Femur (tissue), 1 donor: ENCODE data around the gene CDT1.
"Not testable (repeated sequence)": the region's sequence is repeated elsewhere in the genome, so short reads cannot be mapped to it uniquely, and the experiment has no call there.

ENCODE experiments used
- DNase-seq: peaks from one replicate; pipeline ENCODE4 v3.0.0-alpha.2; 2017

CDT1 gene

DNA sequence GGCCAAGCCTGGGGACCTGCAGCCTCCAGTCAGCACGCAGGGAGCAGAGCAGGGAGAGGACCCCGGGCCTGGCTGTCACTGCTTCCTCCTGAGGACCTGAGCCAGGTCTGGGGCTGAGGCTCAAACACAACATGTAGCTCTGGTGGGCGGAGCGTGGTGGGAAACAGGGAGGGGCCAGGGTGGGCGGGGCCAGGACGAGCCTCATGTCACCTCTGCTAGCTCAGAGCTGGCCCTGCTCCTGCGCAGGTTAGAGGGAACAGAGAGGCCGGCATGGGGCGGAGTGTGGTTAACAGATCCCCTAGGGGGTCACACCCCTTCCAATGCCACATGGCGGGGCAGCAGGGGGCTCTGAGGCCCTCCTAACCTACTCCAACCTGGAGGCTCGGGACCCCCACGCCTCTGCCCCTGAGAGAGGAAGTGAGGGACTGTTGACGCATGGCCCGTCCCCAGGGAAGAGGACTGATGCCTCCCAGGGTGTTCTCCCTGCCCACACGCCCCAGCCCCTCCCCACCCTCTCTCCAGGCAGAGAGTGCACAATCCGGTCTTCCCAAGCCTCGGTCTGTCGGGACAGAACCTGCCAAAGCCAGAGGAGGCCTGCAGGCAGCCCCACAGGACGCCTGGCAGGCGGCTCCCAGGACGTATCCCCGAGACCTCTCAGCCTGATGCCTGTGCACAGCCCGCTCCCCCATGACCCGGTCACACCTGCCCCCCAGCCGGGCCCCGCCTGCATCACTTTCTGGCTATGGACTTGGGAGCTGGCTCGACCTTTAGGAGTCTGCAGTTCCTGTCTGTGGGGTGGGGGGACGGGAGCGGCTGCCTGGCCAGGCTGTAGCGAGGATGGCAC is 33.8 kb upstream of the CDT1 start:
- DNase-seq = no peak

DNA sequence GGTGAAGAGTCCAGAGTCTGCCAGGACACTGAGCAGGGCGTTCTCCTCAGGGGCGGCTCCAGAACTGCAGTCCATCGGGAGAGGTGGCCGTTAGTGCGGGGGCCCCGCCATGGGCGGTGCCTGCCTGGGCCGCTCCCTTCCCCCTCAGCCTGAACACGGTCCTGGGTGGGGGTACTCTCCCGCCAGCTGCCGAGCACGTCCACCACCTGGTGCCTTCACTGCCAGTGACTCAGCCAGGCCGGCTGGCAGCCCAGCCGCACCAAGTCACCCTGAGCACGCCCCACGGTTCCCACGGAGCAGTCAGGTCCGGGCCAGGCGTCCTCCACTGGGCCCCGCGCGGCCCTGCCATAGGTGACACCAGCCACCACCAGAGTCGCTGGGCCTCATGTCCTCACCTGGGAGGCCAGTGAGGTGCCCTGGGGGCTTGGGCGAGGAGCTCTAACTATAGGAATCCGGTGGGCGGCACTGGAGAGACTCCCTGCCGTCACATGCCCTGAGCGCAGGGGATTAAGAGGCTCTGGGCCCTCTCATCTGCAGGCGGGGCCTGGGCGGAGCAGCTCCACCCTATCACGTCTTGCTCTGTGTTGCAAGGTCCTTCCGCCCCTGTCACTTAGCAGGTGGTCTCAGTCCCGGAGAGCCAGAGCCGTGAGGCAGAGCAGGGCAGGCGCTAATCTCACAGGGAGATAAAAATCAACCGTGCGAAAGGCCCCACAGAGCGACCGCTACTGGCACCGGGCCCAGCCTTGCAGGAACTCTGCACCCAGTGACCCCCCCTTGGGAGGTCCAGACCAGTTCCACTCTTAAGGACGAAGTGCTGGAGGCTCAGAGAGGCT is 32.9 kb upstream of the CDT1 start:
- peak; percentile 76 for DNase-seq

DNA sequence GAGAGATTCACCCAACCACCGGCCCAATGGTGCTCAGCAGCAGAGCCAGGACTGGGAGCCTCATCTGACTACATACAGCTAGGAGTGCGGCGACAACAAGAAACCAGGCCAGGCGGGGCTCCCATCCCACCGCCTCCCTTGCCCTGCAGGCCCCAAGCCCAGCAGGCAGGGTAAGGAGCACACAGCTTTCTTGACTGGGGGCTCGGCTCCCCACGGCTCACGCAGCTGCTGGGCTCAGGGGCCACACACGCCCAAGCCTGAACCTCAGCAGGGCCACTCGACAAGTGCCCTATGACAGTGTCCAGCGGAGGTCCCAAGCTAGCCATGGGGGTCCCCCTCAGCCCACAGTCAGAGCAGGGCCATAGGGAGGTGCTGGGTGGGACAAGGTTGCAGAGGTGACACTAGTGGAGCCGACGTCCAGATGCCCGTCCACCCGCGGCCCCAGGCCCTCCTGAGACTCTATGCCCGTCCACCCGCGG is 32.3 kb upstream of the CDT1 start:
- no peak for DNase-seq

- not testable (repeated sequence) for DNase-seq
Observed at GRCh38 chr16:88771781-88772180, 31.8 kb upstream of the CDT1 start.

DNA sequence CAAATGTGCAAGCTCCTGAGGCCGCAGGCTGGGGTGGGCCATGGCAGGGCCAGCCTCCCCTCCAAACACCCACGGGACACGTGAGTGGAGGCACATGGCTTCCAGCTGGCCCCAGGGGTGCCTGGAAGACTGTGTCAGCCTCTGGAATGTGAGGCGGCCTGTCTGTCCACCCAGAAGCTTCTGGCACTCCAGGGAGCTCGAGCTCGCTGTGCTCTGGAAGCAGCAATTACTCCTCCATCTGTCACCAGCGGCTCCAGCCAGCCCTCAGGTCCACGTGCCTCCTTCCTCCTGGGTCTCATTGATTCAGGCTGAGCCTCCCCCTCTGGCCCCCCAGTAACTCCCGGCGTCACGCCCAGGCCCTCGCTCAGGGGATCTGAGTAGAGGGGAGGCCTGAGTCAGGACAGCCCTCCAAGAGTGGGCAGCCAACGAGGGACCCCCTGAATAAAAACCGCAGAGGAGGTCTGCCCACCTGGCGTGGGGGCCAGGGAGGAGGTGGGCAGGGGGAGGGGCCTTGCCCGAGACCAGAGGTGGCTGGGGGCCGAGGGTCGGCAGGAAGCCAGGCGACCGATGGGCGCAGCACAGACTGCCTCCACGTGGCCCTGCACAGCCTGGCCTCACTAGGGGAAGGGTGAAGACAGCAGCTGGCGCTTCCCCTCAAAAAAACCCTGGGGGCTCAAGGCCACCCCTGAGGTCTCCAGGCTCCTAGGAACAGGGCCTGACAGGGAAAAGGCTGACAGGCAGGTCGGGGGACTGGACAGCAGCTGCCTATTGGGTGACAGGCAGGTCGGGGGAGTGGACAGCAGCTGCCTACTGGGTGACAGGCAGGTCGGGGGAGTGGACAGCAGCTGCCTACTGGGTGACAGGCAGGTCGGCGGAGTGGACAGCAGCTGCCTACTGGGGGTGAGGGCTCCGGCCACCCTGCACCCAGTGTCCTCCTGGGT is 30.4 kb upstream of the CDT1 start:
- peak; percentile 84 for DNase-seq

- DNase-seq = peak; percentile 81
Observed at GRCh38 chr16:88773812-88774291, 29.7 kb upstream of the CDT1 start.

- DNase-seq = no peak
Observed at GRCh38 chr16:88774544-88775393, 28.8 kb upstream of the CDT1 start.

DNA sequence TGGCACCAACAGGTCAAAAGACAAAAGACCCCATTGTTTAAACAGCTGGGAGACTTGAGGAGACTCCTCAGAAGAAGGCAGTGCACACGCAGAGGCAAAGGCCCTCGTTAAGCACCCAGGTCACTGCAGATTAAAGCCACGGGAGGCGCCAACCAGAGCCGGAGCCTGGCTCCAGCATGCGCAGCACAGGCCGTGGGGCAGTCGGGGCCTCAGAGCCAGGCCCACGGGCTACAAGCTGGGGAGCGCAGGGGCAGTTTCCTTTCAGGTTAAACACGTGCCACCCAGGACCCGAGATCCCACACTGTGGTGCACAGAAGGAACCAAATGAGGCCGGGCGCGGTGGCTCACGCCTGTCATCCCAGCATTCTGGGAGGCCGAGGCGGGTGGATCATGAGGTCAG is 27.8 kb upstream of the CDT1 start:
- DNase-seq = no peak

DNA sequence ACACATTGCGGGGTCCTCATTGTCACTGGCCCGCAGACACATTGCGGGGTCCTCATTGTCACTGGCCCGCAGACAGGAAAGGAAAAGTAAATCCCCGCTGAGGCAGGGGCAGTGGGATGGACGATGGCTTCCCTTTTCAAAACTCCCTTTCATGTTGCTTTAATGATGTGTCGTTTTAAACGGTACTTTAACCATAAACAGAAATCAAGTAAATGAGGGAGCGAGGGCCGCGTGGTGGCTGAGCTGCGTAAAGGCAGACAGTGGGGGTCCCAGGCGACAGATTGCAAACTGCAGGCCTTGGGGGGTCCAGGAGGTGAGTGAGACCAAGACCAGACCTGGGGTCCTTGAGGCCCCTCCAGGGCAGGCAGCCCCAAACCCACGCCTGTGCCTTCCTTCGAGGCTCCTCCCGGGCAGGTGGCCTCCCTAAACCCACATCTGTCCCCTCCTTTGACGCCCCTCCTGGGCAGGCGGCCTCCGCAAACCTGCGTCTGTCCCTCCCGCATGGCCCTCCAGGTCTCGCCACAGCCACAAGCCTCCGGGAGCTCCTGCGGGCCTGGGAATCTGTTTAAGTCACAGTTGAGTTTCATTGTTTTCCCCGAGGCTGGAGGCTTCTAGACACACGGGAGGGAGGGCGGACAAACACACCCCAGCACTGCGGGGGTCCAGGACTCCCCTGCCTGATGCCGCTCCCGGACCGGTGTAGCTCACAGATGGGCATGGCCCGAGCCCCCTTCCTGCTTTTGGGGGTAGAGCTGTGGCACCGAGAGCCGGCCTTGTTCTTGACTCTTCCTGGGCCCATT is 25.9 kb upstream of the CDT1 start:
- DNase-seq = no peak

DNA sequence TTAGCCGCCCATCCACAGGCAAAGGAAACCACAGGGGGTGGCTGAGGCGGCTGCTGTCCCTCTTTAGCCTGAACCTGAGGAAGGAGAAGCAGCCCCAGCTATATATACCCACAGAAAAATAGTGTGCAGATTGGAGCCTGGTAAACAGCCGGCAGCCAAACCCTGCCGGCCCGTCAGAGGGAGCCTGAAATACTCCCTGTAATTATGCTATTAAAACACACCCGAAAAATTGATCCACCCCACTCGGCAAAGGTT is 25.4 kb upstream of the CDT1 start:
- no peak for DNase-seq

DNA sequence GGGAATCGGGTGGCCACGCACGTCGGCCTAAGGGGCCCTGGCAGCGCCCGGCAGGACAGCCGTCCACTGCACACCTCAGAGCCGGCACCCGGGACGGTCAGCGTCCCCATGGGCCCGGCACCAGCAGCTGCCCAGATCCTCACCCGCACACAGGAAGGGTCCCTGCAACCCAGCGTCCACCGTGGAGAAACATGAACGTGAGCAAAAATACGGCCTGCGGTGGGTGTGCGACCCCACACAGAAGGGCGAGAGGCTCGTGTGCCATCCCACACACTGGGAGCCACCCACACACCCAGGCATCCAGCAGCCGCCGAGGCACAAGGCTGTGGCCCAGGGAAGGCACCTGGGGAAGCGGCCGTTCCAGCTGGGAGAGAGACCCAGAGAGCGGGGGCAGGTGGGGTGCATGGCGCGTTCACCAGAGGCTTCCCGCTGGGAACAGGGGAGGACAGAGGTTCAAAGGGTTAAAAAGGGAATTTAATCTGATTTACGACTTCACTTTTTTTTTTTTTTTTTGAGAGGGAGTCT is 25.0 kb upstream of the CDT1 start:
- DNase-seq = no peak

DNA sequence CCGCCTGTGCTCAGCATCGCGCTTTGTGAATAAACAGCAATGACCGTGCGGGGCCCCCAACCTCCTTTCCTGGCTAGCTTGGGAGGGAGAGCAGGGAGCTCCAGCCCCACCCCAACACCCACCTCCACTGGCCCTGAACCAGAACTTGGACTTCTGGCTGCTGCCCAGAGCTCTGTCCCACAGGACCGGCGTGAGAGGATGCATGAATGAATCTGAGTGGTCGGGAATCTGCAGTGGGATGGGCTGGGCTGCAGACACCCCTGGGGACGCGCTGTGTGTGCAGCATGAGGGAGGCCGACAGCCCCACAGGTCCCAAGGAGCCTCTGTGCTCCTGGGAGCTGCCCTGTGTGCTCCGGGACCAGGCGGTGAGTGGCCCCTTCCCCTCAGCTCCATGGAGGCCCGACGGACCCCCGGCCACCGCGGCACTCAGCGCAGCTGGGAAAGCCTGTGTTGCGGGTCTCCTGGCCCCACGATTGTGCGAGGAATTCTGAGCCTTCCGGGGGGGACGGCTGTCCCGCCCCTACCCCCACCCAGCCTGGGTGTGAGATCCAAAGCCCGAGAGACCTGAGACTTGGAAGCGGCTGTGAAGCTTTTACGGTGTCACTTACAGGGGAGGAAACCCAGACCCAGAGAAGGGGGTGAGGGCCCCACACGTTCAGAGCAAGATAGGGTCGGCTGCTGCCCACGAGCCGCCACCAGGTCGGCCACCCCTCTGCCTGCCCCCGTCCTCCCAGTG is 24.0 kb upstream of the CDT1 start:
- no peak for DNase-seq

DNA sequence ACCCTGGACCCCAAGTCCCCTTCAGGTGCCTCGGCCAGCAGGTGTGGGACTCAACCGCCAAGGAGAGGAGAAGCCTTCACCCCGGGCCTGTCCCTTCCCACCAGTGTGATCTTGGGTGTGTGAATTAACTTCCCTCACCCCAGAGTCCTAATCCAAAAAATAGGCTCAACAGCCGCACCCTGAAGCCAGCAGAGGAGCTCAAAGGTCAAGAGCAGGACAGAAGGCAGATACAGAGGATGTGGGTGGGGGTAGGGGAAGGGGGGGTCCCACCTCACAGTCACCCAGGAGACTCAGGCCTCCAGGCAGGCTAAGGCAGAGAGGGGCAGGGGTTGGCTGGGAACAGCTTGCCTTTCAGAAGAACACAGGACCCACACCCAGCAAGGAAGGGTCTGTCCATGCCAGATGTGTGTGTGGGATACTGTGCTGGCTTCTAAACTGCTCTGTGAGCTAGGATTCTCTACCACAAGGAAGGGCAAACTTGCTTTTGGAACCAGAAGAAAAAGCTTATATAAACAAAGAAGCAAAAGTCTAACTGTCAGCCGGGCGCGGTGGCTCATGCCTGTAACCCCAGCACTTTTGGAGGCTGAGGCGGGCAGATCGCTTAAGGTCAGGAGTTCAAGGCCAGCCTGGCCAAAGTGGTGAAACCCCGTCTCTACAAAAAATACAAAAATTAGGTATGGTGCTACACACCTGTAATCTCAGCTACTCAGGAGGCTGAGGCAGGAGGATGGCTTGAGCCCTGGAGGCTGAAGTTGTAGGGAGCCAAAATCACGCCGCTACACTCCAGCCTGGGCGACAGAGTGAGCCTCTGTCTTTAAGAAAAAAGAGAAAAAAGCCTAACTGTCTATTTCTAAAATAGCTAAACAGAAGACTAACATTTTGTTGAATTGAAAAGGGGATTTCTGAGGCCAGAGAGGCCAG is 23.2 kb upstream of the CDT1 start:
- no peak for DNase-seq

DNA sequence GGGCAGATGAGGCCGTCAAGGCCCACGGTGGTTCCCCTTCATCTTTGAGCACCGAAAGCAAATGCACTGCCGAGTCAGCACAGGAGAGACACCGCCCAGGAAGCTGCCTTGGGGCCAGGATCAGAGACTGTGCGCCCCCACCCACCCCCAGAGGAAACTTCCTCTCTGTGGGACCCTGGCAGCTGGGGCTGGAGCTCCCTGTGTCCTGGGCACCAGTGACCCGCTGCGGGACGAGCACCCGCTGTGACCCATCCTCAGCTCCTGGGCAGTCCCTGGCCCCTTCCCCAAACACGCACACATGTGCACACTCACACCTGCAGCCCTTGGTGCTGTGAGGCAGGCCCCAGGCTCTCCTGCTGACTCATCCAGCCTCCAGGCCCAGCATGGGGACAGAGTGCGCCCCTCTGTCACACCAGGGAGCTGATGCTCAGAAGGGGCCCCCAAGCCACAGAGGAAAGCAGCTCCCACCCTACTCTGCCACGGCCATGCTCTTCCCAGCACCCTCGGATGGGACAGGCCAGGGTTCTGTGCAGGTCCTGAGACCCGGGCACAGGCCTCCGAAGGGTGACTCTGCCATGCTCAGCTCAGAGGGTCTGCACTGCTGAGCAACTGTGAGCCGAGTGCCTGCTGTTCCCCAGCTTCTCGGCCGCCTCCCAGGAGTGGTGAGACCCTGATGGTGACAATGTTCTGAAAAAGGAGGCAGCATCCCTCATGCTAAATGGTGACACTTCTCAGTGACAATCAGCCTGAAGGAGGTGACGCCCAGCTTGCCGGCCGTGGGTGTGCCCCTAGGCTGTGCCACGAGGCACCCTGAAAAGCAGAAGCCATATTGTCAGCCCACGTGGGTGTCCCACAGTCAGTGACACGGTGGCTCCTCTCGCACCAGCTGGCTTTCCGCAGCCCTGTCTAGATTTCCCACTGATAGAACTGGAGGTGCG is 22.2 kb upstream of the CDT1 start:
- no peak for DNase-seq

GRCh38 chr16:88782454-88783390 is 20.9 kb upstream of the CDT1 start:
- no peak for DNase-seq

- peak; percentile 53 for DNase-seq
Observed at GRCh38 chr16:88783391-88784073, 20.1 kb upstream of the CDT1 start.
